HG03354 (cell line): ENCODE measurements around the gene ASXL3.

Source experiments
- ATAC-seq: cut with Tn5 transposase; IDR thresholded peaks from one replicate; pipeline ENCODE4 v1.9.1; 2021; ENCODE audit warnings: mild to moderate bottlenecking; ENCODE audit not compliant: unreplicated experiment, poor library complexity, severe bottlenecking

The ASXL3 gene

GRCh38 chr18:33577685-33578517, at the start of gene ASXL3:
TSS of gene ASXL3 (plus strand) at chr18:33578219. CDS start at chr18:33578632, 413 bp downstream.
- peak; percentile 51 for ATAC-seq

GRCh38 chr18:33532978-33533377, 45.0 kb upstream of the ASXL3 start:
- ATAC-seq = no peak

- ATAC-seq = no peak
These were observed 41.1 kb upstream of the ASXL3 start for GRCh38 chr18:33536904-33537303.

GRCh38 chr18:33538418-33539042, 39.5 kb upstream of the ASXL3 start:
- no peak for ATAC-seq

- ATAC-seq = no peak
These were observed 37.6 kb upstream of the ASXL3 start for GRCh38 chr18:33540392-33540791.

DNA sequence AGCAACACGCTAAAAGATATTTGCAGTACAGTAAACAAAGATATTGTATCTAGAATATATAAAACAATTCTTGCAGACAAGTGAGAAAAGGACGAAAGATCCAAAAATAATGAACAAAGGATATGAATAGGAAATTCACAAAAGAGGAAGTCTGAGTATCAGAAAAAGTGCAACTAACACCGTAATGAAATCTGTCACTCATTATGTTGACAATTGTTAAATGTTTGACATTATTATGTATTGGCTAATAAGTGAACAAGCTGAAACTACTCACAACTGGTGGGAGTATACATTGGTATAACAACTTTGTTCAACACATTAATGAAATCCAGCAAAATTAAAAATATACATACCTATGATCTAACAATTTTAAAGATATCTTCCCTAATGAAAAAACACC, 36.7 kb upstream of the ASXL3 start:
- ATAC-seq = peak; percentile 59

DNA sequence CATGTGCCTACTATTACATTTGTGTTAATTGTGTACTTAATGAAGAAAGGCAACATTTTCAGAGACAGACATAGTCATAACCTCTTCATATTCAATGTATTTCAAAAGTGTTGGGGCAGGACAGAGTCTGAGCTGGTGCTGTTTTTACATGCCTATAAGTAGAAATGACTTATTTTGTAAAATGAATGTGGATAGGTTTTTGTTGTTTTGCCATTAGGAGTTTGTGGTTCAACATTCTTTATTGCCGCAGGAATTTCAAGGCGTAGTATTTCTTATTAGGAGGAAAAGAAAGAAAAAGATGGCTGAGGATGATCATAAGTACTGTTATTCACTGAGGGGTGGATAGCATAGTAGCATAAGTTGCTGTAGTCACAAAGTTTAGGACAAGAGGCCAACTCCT, 21.2 kb upstream of the ASXL3 start:
- ATAC-seq = no peak

DNA sequence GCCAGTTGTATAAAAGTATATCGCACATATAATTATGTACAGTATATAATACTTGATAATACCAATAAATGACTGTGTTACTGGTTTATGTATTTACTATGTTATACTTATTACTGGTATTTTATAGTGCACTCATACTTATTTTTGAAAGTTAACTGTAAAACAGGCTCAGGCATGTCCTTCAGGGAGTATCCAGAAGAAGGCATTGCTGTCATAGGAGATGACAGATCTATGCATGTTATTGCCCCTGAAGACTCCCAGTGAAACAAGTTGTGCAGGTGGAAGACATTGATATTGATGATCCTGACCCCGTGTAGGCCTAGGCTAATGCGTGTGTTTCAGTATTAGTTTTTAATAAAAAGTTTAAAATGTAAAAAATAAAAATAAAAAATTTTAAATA, 20.3 kb upstream of the ASXL3 start:
- no peak for ATAC-seq

DNA sequence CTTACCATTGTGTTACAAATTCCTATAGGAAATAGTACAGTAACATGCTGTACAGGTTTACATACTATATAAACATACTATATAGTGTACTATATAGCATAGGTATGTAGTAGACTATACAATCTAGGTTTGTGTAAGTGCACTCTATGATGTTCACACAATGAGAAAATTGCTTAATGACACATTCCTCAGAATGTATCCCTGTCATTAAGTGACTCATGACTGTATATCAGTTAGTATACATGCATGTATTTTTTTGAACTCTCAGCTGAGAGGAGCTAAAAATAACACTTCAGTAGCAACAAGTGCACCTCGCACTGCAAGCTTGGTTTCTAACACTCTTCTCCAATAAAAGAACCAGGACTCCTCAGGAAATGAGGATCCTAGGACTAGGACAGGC, 19.5 kb upstream of the ASXL3 start:
- ATAC-seq = no peak

DNA sequence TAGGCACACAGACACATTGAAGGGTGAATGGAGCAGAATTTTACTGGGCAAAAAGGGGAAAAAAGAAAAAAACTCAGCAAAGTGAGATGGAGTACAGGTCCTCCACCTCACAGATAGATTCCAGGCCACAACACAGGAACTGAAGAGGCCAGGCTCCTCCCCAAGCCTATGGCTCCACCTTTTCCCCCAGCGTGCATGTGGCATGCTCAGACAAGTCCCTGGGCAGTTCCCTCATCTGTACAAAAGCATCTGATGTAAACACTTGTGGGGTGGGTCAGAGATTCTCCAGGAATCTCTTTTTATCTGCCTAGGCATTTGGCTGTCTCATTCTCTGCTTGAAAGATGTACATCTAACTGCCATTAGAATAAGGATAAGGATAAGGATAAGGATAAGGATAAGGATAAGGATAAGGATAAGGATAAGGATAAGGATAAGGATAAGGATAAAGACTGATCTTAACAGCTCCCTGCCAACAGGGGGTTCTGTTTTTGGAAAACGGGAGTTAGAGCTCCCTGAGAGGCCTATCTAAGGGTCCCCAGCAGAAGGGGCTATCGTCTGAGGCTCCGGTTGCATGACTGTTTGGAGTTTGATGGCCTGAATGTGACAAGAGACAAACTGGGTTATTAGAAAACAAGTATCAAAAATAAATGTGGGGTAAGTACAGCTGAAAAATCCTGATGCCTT, 17.2 kb upstream of the ASXL3 start:
- no peak for ATAC-seq

DNA sequence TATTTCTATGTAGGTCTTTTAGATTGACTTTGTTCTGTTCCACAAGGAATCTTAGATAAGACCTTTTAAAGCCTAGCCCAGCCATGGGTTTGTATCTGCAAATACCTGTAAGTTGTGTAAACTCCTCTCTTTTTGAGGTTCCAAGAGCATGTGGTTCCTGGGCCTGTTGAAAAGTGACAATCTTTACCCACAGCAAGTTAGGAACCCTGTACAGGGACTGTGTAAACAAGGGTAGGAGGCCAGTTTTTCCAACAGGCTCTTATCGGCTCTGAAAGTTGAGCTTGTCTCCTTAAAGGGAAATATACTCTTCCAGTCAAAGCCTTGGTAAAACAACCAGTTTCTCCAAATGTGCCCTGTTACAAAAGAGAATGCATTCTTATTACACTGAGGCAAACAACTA, 15.3 kb upstream of the ASXL3 start:
- no peak for ATAC-seq

DNA sequence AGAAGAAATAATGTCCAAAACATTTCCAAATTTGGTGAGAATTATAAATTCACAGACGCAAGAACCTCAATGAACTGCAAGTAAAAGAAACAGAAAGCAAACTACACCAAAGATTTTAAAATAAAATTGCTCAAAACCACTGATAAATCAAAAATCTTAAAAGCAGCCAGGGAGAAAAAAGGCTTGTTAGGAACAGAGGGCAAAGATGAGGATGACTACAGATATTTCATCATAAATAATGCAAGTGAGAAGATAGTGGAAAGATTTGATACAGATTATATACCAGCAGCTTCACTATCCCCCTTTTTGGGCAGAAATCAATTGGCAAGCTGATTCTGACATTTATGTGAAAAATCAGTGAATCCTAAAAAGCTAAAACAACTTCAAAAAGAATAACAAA, 10.3 kb upstream of the ASXL3 start:
- no peak for ATAC-seq

GRCh38 chr18:33571998-33572787, 5.8 kb upstream of the ASXL3 start:
- no peak for ATAC-seq

DNA sequence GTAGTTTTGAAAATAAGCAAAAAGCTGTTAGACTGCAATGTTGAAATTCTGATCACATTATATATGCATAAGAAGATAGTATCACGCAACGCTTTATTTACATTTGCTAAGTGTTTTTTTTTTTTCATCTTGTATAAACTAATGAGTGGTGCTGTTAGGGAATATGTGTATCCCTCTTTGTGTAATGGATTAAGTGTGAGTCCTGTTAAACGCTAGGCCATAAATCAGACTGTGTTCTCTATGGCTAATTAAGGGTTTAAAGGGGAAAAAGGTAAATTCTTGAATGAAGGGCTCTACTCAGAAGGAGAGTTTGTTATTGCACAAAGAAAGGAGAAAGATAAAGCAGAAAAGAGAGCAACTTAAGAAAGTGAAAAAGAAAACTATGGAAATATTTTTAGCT, 4.8 kb upstream of the ASXL3 start:
- ATAC-seq = no peak

DNA sequence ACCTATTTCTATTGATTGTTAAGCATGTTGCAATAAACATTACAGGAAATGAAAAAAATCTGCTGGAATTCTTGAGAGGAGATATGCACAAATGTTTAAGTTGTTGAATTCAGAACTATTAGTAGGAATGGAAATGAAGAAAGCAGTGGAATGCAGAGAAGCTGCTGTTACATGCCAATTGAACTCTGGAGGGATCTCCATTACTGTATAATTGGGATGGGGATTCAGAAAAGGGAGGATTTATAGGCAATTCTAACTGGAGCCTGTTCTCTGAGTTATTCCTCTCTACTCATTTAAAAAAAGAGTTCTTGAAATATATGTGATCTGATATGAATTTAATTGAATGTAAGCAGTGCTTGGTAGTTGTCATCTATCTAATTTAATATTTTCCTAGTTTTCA, 2.6 kb upstream of the ASXL3 start:
- ATAC-seq = no peak

DNA sequence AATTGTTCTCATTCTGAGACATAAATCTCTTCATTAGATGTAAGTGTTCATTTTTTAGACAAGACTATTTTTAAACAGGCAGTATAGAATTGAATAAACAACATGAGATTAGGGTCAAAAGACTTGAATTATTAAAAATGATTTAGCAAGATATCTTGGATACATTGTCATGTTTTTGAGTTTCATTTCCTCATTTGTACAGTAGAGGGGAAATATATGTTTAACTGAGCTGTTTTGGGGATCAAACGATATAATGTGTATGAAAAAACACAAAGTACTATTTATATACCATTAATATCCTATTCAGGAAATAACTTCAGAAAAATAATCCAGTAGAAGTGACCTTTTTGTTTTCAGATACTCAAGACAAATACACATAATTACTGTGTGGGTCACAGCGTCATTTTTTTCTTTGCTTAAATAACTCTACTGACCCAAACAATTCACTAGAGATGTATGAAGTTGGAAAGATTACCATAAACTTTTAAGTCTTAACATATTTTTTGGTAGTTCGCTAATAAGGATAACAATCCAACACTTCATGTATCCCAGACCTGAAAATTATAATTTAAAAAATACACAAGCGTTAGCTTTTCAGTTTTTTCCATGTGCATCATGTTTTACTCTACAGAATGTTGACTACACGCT, 896 bp upstream of the ASXL3 start:
- no peak for ATAC-seq

DNA sequence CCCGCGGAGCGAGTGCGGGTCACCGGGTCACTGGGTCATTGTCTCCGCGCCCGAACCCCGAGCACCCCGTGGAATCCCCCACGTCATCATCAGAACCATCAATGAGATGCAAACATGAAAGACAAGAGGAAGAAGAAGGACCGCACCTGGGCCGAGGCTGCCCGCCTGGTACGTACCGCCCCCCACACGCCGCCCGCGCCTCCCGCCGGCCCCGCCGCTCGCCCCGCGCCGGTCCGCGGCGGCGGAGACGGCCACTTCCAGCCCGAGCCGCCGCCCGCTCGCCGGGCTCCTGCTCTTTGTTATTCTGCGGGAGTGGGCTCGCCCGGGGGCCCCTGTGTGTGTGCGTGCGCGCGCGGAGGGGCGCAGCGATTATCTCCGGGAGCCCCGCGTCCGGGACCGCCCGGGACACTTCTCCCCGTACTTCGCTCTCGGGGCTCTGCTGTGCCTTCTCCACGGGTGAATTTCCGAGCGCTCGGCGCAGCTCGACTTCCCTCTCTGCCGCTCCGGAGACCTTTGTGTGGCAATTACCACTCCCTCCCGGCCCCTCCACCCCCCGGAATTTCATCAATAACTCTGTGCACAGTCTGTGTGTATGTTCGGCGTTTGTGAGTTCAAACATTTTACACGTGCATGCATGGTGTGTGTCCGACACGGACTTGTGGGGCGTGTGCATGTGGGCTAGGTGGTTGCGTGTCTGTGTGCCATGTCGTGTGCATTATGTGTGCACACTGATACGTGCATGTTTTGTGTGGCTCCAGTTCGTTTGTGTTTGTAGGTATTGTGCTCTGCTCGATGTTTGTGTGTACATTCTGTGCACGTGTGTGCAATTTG, 714 bp downstream of the ASXL3 start:
- peak; percentile 34 for ATAC-seq

DNA sequence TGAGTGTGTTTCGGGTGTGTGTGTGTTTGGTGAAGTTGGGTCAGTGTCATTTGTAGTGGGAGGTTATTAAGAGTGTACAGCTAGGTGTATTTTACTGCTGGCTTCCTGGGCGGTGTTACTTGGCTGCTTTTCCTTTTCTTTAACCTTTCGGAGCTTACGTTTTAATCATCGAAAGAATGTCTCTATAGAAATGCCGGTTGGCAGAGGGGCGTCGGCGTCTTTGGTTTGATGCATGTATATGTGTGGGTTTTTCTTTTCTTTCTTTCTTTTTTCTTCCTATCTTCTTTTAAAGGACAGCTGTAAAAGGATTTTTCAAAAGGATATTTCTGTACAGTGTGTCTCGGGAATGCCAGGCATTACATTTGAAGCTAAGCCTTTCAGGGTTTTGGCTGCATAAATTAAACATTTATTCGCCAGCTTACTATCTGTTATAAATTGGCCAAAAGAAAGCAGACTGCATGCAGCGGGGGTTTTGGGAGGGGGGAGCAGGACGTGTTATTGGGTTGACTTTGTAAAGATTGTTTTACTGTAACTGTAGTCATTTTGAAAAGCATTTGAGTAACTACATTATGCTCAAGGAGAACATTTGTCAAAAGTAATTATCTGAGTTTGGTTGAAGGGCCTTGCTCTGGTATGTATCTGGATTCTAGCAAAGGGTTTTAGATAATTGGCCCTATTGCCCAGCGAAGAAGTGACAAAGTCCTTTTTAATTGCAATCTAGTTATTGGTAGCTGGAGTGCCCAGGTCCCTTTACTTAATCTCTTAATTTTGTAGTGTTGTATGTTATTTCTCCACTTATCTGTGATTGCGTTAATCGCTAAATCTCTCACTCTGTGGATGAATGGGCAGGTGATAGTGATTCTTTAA, 1.6 kb downstream of the ASXL3 start:
- ATAC-seq = peak; percentile 9
